ENCODE results near the gene OSTN.

The OSTN gene

DNA sequence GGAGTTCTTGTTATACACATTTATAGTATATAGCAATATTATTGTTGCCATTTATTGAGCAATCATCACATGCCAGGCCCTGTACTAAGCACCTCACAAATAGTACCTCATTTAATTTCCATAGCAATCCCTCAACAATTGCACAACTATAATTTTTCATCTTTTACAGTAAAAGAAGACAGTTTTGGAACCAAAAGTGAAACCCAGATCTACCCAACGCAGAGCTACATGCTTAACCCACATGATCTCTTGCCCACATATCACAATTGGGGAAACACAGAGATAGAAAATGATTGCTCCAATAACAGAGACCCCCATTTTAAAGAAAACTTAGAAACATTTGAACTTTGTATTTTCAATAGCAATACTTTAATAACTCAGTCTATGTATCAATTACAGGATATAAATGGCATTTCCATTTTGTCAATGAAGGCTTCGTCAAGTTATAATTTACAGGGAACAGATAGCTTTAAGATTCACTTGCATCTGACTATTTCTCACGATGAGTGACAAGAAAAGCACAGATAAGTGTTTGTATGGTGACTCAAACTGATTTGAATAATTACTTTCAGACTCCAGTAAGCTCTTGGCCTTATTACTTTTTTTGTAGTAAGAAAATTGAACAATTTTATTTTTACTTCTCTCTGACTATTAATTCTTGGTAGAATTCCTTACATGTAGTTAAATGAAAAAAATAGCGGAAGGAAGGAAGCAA, 91.4 kb downstream of the OSTN start:
- Histone ChIP-seq H3K36me3 (ENCODE audit: control insufficient read depth, insufficient read depth, low read length) (no peaks in the 10 kb centered on the region), H3K27ac (ENCODE audit: low read length) (no peak overlapping the region), H3K9me3 (ENCODE audit: control insufficient read depth, insufficient read depth, low read length) (no peaks in the 10 kb centered on the region), H3K4me1 (ENCODE audit: control insufficient read depth, insufficient read depth, low read length) (no peaks in the 10 kb centered on the region), H3K27me3 (ENCODE audit: control insufficient read depth, insufficient read depth, low read length) (no peaks in the 10 kb centered on the region), H3K4me3 (ENCODE audit: low read length) (no peak overlapping the region)
- no CpG with 5 or more reads among the region's 4 CpGs for WGBS (ENCODE audit: insufficient coverage, insufficient read length)
- DNase-seq (ENCODE audit: low read depth, low spot score) = no peak

DNA sequence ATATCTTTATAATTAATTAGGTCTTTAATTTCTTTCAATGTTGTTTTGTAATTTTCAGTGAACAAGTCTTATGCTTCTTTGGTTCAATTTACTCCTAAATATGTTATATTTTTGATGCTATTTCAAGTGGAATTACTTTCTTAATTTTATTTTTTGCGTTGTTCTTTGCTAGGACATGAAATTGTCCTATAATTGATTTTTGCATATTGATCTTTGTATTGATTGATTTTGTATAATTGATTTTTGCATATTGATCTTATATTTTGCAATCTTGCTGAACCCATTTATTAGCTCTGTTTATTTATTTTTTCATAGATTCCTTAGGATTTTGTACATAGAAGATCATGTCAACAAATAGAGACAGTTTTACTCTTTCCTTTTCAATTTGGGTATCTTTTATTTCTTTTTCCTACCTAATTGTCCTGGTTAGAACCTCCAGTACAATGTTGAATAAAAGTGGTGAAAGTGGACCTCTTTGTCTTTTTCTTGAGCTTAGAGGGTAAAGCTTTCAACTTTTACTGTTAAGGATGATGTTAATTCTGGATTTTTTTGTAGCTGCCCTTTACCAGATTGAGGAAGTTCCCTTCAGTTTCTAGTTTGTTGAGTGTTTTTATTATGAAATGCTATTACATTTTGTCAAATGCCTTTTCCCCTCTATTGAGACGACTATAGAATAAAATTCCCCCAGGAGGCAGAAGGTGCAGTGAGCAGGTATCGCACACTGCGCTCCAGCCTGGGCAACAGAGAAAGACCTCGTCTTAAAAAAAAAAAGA, 93.4 kb downstream of the OSTN start:
- Histone ChIP-seq H3K36me3 (ENCODE audit: control insufficient read depth, insufficient read depth, low read length) (no peaks in the 10 kb centered on the region), H3K27me3 (ENCODE audit: control insufficient read depth, insufficient read depth, low read length) (no peaks in the 10 kb centered on the region), H3K4me3 (ENCODE audit: low read length) (no peak overlapping the region), H3K27ac (ENCODE audit: low read length) (no peak overlapping the region), H3K9me3 (ENCODE audit: control insufficient read depth, insufficient read depth, low read length) (no peaks in the 10 kb centered on the region), H3K4me1 (ENCODE audit: control insufficient read depth, insufficient read depth, low read length) (no peaks in the 10 kb centered on the region)
- WGBS (ENCODE audit: insufficient coverage, insufficient read length) = no CpG with 5 or more reads among the region's 5 CpGs
- DNase-seq (ENCODE audit: low read depth, low spot score) = no peak

DNA sequence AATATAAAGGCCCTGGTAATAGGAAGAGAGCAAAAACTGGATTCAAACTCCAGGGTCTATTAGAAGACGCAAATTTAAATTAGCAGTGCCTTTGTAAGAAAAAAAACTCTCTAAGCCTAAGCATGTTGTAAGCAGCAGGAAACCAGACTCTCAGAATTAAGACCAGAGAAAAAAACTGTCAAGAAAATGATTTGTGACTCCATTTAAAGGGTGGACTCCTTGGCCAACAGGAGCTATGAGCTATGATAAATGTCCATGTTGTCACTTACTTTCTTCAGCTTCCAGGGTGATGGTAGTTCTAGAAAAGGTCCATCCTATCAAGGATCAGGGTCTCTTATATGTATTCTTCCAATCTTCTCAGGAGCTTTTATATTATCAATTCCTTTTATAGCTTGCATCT, 95.2 kb downstream of the OSTN start:
- no peaks in the 10 kb centered on the region for H3K9me3 ChIP-seq (ENCODE audit: control insufficient read depth, insufficient read depth, low read length)
- no CpG with 5 or more reads among the region's 1 CpG for WGBS (ENCODE audit: insufficient coverage, insufficient read length)
- no peaks in the 10 kb centered on the region for H3K4me1 ChIP-seq (ENCODE audit: control insufficient read depth, insufficient read depth, low read length)
- H3K36me3 ChIP-seq (ENCODE audit: control insufficient read depth, insufficient read depth, low read length) = no peaks in the 10 kb centered on the region
- no peak for DNase-seq (ENCODE audit: low read depth, low spot score)
- no peaks in the 10 kb centered on the region for H3K27me3 ChIP-seq (ENCODE audit: control insufficient read depth, insufficient read depth, low read length)
- H3K4me3 ChIP-seq (ENCODE audit: low read length) = no peak overlapping the region
- no peak overlapping the region for H3K27ac ChIP-seq (ENCODE audit: low read length)

DNA sequence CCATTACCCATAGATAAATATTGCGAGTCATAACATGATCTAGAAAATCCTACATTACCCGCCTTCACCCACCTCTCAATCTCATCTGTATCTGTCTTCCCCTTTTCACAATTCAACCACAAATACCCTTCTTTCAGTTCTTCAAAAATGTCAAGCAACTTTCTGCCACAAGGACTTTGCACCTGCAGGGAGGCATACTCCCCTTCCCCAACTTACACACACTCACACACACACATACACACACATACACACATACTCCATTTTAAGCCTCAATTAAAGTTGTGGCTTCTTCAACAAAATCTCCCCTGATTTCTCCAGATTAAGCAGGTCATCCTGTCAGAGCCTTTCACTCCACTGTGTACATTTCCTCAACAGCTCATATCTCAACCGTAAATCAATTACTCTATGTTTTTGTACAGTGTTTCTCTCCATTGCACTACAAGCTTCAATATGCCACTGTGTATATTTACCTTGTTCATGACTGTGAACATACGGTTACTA, 97.0 kb downstream of the OSTN start:
- Histone ChIP-seq H3K9me3 (ENCODE audit: control insufficient read depth, insufficient read depth, low read length) (no peaks in the 10 kb centered on the region), H3K27me3 (ENCODE audit: control insufficient read depth, insufficient read depth, low read length) (no peaks in the 10 kb centered on the region), H3K36me3 (ENCODE audit: control insufficient read depth, insufficient read depth, low read length) (no peaks in the 10 kb centered on the region), H3K27ac (ENCODE audit: low read length) (no peak overlapping the region), H3K4me1 (ENCODE audit: control insufficient read depth, insufficient read depth, low read length) (no peaks in the 10 kb centered on the region), H3K4me3 (ENCODE audit: low read length) (no peak overlapping the region)
- DNase-seq (ENCODE audit: low read depth, low spot score) = no peak
- WGBS (ENCODE audit: insufficient coverage, insufficient read length) = 100% methylated on average over 1 of the region's 4 CpGs

DNA sequence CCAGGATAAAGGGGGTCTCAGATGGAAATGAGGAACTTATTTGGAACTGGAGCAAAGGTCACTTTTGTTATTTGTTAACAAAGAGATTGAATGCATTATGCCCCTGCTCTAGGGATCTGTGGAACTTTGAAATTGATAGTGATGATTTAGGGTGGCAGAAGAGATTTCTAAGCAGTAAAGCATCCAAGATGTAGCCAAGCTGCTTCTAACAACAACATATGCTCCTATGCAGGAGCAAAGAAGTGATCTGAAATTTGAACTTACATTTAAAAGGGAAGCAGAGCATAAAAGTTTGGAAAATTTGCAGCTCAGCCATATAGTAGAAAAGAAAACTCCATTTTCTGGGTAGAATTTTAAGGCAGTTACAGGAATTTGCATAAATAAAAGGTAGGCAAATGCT, 99.8 kb downstream of the OSTN start:
- H3K36me3 ChIP-seq (ENCODE audit: control insufficient read depth, insufficient read depth, low read length) = no peaks in the 10 kb centered on the region
- H3K27me3 ChIP-seq (ENCODE audit: control insufficient read depth, insufficient read depth, low read length) = no peaks in the 10 kb centered on the region
- no peaks in the 10 kb centered on the region for H3K4me1 ChIP-seq (ENCODE audit: control insufficient read depth, insufficient read depth, low read length)
- H3K4me3 ChIP-seq (ENCODE audit: low read length) = no peak overlapping the region
- no peak overlapping the region for H3K27ac ChIP-seq (ENCODE audit: low read length)
- no peaks in the 10 kb centered on the region for H3K9me3 ChIP-seq (ENCODE audit: control insufficient read depth, insufficient read depth, low read length)
- no peak for DNase-seq (ENCODE audit: low read depth, low spot score)

DNA sequence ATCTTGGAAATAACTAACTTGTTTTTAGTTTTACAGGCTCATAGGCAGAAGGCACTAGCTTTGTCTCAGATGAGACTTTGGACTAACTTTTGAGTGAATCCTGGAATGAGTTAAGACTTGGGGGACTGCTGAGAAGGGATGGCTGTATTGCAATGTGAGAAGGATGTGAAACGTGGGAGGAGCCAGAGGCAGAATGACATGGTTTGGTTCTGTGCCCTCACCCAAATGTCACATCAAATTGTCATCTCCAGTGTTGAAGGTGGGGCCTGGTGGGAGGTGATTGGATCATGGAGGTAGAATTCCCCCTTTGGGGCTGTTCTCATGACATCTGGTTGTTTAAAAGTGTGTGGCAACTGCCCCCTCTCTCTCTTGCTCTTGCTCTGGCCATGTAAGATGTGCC, 101.4 kb downstream of the OSTN start:
- DNase-seq (ENCODE audit: low read depth, low spot score) = no peak
- no peaks in the 10 kb centered on the region for H3K4me1 ChIP-seq (ENCODE audit: control insufficient read depth, insufficient read depth, low read length)
- H3K27me3 ChIP-seq (ENCODE audit: control insufficient read depth, insufficient read depth, low read length) = no peaks in the 10 kb centered on the region
- H3K9me3 ChIP-seq (ENCODE audit: control insufficient read depth, insufficient read depth, low read length) = no peaks in the 10 kb centered on the region
- no CpG with 5 or more reads among the region's 1 CpG for WGBS (ENCODE audit: insufficient coverage, insufficient read length)
- H3K36me3 ChIP-seq (ENCODE audit: control insufficient read depth, insufficient read depth, low read length) = no peaks in the 10 kb centered on the region
- H3K4me3 ChIP-seq (ENCODE audit: low read length) = no peak overlapping the region
- no peak overlapping the region for H3K27ac ChIP-seq (ENCODE audit: low read length)

DNA sequence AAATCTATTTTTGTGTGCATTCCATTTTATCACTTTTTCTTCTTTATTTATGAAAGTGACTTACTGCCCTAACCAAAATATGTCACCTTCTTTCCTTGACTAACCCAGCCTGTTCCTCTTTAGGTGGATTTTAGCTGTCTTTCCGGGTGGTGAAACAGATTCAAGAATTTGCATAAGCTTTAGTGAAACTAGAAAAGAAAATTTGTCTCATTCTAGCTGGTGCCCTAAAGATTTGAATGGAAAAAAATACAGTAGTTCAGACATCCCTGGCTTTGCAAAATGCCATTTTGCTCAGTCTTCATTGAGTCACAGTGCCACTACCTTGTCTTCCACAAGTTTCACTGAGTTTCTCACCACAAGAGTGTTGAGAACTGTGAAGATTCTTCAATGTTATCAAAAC, 102.0 kb downstream of the OSTN start:
- DNase-seq (ENCODE audit: low read depth, low spot score) = no peak
- Histone ChIP-seq H3K9me3 (ENCODE audit: control insufficient read depth, insufficient read depth, low read length) (no peaks in the 10 kb centered on the region), H3K4me3 (ENCODE audit: low read length) (no peak overlapping the region), H3K27me3 (ENCODE audit: control insufficient read depth, insufficient read depth, low read length) (no peaks in the 10 kb centered on the region), H3K36me3 (ENCODE audit: control insufficient read depth, insufficient read depth, low read length) (no peaks in the 10 kb centered on the region), H3K4me1 (ENCODE audit: control insufficient read depth, insufficient read depth, low read length) (no peaks in the 10 kb centered on the region), H3K27ac (ENCODE audit: low read length) (no peak overlapping the region)
- WGBS (ENCODE audit: insufficient coverage, insufficient read length) = no CpG with 5 or more reads among the region's 1 CpG

DNA sequence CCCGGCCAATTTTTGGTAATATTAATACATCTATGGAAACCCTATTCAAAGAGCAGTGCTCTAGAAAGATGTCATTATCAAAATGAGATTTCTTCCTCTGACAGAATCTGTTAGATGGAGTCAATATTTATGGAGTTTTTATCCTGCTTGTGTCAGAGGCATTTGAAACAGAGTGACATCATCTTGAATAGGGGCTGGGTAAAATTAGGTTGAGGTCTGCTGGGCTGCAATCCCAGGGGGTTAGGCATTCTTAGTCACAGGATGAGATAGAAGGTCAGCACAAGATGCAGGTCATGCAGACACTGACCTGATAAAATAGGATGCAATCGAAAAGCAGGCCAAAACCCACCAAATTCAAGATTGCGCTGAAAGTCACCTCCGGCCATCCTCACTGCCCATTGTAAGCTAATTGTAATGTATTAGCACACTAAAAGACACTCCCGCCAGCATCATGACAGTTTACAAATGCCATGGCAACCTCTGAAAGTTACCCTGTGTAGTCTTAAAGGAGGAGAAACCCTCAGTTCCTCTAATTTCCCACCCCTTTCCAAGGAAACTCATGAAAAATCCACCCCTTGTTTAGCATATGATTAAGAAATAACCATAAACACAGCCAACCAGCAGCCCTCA, 102.9 kb downstream of the OSTN start:
- WGBS (ENCODE audit: insufficient coverage, insufficient read length) = no CpG with 5 or more reads among the region's 5 CpGs
- no peaks in the 10 kb centered on the region for H3K4me1 ChIP-seq (ENCODE audit: control insufficient read depth, insufficient read depth, low read length)

DNA sequence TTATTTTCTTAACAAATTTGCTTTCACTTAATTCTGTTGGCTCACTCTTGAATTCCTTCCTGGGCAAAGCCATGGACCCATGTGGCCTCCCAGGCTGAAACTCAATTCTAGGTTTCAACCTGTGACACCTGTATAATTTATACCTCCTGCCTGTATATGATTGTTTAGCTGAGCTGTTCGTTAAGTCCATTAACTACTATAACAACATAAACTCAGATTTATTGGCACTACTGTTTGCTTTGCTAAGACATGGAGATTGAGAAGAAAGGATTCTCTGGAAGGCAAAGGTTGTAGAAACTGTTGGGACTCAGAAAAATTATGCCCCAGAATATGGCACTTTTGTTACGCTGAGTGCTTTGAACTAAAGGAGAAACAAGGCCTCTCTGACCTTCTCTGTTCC, 103.4 kb downstream of the OSTN start:
- no CpG with 5 or more reads among the region's 2 CpGs for WGBS (ENCODE audit: insufficient coverage, insufficient read length)
- no peak overlapping the region for H3K27ac ChIP-seq (ENCODE audit: low read length)
- no peak for DNase-seq (ENCODE audit: low read depth, low spot score)
- no peaks in the 10 kb centered on the region for H3K4me1 ChIP-seq (ENCODE audit: control insufficient read depth, insufficient read depth, low read length)
- no peaks in the 10 kb centered on the region for H3K9me3 ChIP-seq (ENCODE audit: control insufficient read depth, insufficient read depth, low read length)
- H3K4me3 ChIP-seq (ENCODE audit: low read length) = no peak overlapping the region
- H3K36me3 ChIP-seq (ENCODE audit: control insufficient read depth, insufficient read depth, low read length) = no peaks in the 10 kb centered on the region
- no peaks in the 10 kb centered on the region for H3K27me3 ChIP-seq (ENCODE audit: control insufficient read depth, insufficient read depth, low read length)

More for the DNA sequence above, 102.9 kb downstream of the OSTN start:
- no peak overlapping the region for H3K4me3 ChIP-seq (ENCODE audit: low read length)
- no peak overlapping the region for H3K27ac ChIP-seq (ENCODE audit: low read length)
- H3K27me3 ChIP-seq (ENCODE audit: control insufficient read depth, insufficient read depth, low read length) = no peaks in the 10 kb centered on the region
- DNase-seq (ENCODE audit: low read depth, low spot score) = peak; percentile 4
- H3K36me3 ChIP-seq (ENCODE audit: control insufficient read depth, insufficient read depth, low read length) = no peaks in the 10 kb centered on the region
- no peaks in the 10 kb centered on the region for H3K9me3 ChIP-seq (ENCODE audit: control insufficient read depth, insufficient read depth, low read length)

DNA sequence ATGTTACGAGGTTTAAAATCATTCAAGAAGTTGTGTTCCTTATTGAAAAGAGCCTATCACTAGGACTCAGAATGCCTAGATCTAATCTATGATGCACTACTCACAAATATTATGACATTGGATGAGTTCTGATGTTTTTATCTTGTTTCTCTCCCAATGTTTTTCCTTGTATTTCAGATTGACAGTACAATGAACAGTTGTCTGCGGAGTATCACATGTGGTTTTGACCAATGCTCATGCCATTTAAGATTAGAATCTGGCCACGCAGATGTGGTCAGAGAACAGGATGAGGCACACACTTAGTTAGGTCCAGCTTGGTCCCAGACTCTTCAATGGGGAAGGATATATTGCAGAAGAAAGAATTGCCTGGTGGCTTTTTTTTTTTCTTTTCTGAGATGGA, 104.6 kb downstream of the OSTN start:
- no peaks in the 10 kb centered on the region for H3K36me3 ChIP-seq (ENCODE audit: control insufficient read depth, insufficient read depth, low read length)
- no peaks in the 10 kb centered on the region for H3K9me3 ChIP-seq (ENCODE audit: control insufficient read depth, insufficient read depth, low read length)
- no peaks in the 10 kb centered on the region for H3K27me3 ChIP-seq (ENCODE audit: control insufficient read depth, insufficient read depth, low read length)
- no peak overlapping the region for H3K27ac ChIP-seq (ENCODE audit: low read length)
- no CpG with 5 or more reads among the region's 3 CpGs for WGBS (ENCODE audit: insufficient coverage, insufficient read length)
- H3K4me1 ChIP-seq (ENCODE audit: control insufficient read depth, insufficient read depth, low read length) = no peaks in the 10 kb centered on the region
- H3K4me3 ChIP-seq (ENCODE audit: low read length) = no peak overlapping the region
- DNase-seq (ENCODE audit: low read depth, low spot score) = no peak
